Suppressor macrophage treated with lipopolysaccharide for 4 hours (primary cell): ENCODE data around the gene HIVEP2.

ENCODE experiments used
- DNase-seq: peaks from one replicate; pipeline ENCODE4 v3.0.0-alpha.2; 2020

The HIVEP2 gene

DNA sequence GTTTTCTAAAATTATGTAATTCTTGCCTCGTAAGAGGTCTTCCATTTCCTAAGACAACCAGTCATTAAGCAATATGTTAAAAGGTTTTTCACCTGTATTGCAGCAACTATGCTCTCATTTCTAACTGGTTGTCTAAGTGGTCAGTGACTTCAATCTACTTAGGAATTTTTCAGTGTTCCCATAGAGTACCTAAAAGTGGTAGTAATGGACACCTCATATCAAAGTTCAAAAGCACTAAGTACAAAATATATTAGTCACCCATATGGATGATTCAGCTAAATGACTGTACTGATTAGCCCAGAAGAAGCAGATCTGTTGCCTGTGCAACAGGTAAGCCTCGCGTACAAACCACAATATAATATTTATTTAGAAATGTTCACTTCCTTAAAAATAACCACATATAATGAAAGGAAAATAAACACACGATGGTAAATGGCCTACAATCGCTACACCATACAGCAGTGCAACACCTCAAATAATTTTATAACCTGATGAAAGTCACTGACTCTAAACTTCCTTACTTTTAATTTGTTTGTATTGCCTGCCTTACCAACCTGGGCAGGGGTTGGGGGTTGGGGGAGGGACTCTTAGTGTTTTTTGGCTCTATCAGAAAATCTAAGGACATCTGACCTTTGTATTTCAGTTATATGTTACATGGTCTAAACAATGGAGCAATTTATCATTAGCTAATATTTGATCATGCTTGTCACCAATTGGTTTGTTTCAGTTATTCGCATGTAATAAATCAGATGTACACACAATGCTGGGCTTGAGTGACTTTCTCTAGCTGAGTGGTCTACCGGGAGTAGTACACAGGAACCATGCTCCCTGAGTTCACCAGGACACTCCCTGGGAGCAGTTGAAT lies 105.9 kb downstream of the HIVEP2 start:
- no peak for DNase-seq

DNA sequence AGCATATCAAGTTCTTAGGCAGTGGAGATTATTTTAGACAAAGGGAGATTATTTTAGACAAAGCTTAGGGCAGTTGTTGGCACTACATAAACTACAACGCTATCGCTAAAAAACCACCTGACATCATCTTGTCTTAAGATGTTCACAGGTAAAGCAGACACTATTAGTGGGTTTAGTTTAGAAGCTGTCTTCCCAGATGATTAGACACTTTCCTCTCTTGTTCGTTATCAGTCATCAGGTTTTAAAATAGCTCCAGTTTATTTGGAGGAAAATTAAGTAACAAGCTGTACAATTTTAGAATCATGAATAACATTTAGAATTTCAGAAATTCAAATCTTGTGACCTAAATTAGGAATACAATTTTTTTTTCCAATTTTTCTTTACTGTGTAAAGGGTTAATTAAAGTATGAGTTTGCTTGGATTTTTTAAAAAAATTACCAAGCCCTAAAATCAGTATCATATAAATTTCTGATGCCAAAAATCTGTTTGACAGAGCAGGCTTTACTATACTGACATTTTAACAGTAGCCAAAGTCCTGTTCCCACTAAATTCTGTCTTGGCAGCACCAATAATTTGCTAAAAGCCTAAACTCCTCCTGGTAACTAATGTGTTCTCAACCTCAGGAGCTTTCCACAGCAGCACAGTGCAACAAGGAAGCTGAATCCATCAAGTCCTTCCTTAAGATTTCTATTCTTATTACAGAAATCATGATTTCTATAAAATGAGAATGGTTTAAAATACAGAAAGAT lies 109.0 kb downstream of the HIVEP2 start:
- DNase-seq = no peak

DNA sequence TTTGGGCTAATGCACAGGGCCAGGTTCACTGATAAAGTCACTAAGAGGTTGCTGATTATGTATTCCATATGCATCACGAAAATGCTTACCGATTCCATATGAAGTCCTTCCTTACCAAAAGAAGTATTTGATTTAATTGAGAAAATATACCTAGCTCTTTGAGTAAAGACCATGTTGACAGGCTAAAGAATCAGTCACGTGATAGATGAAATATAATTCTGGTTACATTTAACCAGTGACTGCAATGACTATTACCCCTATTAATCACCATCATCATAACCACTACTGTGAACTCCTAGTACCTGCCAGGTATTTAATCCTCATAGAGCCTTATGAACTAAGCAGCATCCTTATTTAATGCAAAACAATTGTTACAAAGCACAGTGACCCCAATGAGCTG lies 110.1 kb downstream of the HIVEP2 start:
- no peak for DNase-seq

DNA sequence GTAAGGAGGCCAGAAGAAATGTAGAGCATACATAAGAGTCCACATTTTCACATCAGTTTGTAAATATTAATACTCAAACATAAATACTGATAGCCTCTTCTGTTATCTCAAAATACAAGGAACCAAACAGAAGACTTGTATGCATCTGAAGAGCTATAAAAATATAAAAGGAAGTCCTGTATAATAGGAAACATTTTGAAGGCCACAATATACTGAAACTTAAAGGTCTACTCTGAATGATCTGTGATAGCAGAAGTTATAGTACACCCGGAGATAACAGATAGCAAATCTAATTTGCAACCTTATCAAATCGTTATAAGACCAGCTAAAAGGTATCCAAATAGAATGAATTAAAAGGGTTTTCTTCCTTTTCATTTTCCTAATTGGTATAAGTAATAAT lies 111.2 kb downstream of the HIVEP2 start:
- DNase-seq = no peak

DNA sequence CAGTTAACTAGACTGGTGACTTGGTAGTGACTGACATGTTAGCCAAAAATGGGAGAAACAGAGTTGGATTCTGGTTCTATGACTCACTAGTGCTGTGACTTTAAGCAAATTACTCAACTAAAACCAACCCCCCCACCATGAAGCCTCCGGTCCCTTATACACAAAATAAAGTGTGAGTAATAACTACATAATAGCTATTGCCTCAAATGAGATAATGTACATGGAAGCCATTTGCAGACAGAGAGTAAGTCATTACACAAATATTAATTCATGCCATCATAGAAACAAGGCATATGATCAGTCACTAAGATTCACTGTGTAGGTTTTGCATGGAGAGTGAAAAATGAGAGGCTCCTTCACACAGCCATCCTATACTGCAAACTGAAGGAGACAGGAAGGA lies 111.9 kb downstream of the HIVEP2 start:
- DNase-seq = peak; percentile 92

DNA sequence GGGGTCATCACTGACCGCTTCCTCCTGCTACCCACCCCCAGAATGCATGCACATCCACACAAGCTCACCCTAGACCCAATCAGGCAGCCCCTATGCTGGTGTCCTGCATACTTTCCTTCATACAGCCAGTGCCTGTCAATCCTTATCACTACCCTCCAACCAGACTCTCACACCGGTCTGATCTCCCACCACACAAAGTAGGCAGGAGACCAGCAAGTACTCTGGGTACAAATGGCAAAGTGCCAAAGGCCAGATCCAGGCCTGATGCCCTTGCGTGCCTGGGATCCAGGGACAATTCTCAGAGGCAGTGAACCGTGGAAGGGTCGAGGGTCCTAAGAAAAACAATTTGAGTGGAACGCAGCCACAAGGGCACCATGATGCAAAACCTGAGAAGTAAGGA lies 114.2 kb downstream of the HIVEP2 start:
- no peak for DNase-seq

DNA sequence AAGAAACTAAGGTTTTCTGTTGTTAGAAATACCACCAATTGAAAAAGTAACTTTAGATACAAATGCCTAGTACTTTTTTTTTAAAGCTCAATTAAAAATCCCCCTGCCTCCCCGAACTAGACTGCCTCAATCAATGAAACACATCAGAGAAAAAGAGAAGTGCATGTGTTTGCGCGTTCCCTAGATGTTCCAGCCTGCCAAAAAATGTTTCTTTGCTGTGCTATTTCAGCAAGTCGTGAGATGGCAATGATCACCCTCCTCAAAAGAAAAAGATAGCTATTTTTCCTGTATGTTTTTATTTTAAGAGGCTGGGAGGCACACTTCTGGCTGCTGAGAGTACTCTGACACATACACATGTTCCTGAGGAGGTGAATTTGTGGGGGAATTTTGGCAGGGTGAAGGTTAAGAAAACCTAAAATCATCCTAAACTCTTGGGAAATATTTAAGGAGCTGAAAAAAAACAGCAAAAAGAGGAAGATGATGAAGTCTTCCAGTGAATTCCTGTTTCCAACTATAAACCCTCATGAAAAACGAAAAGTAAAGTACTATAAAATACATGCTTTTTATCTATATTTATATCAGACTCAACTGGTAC lies 114.8 kb downstream of the HIVEP2 start:
- peak; percentile 52 for DNase-seq

DNA sequence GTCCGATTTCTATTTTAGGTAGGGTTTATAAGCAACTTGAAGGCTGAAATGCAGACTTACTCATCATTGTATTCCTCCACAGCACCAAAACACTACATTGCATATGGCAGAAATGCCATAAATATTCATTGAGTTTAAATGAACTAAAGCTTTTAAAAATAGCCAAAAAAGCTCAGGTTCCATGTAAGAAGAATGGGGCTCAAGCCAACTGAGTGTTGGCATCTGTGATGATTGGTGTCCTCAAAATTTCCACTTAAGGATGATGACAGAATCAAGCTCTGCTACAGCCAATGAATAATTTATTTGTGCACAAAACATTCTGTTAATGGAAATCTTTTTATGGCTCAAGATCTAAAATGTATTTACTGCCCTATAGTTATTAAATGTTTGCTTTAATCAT lies 115.4 kb downstream of the HIVEP2 start:
- DNase-seq = no peak

DNA sequence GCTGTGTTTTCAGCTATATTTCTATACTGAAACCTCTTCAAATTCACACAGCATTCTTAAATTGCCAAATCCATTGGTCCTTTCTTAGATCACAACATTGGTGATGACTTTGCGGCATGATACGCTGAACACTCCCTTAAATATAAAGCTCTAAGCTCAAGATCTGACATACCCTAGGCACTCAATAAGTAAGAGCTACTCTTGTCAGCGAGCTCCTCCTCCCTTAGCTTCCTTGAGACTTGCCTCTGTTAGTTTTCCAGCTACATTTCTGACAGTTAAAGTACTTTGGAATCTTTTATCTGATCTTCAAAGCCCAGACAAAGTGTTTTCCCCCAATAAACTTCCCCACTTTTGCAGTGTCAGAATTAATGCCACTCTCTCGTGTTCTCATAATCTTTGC lies 117.0 kb downstream of the HIVEP2 start:
- DNase-seq = no peak

DNA sequence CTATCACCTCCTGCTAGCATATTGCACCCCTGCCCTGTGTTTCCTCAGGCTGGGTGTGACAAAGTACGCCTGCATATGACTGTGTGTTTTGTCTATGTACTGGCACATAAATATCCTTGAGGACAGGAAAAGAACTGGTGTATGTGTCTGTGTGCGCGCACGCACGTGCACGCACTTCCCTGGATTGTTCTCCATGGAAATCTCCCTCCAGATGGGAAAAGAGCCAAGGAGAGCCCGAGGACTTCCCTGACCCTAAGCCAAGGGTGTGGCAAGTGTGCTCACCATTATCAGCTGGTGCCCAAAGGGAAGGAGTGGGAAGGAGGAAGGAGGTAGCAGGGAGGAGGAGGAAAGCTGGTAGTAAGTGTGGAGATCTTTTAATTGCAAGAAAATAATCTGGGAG lies 117.6 kb downstream of the HIVEP2 start:
- DNase-seq = no peak

DNA sequence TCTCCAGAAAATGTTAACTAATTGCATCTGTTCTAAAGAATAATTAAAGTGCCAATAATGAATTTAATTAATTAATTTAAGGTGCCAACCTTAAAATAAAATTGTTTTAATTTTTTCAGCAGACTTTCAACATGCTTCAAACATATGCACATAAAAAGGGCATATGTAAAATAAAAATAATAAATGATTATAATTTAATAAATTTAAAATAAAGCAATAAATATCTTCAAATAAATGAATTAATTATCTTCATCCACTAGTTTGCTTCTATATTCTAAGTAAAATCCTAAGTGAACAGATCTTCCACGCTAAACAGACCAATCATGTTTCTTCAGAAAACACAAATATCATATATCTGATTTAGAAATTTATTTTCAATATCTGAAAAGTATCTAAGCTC lies 119.2 kb downstream of the HIVEP2 start:
- no peak for DNase-seq

DNA sequence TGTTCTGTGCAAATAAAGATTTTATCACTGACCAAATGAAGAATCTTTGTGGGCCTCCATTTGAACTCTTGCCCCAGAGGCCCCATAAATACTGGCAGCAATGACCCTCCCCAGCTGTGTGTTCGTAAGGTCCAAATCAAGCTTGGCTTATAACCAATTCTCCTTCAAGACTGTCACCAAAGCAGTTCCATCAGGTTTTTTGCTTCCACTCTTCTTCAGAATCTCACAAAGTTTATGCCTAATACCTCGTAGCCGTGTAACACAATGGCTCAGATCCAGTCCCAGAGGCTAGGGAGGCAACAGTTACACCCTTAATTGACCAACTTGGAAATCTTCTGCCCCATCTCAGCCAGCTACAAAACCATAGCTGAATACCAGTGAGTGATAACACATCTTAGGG lies 120.5 kb downstream of the HIVEP2 start:
- DNase-seq = no peak

DNA sequence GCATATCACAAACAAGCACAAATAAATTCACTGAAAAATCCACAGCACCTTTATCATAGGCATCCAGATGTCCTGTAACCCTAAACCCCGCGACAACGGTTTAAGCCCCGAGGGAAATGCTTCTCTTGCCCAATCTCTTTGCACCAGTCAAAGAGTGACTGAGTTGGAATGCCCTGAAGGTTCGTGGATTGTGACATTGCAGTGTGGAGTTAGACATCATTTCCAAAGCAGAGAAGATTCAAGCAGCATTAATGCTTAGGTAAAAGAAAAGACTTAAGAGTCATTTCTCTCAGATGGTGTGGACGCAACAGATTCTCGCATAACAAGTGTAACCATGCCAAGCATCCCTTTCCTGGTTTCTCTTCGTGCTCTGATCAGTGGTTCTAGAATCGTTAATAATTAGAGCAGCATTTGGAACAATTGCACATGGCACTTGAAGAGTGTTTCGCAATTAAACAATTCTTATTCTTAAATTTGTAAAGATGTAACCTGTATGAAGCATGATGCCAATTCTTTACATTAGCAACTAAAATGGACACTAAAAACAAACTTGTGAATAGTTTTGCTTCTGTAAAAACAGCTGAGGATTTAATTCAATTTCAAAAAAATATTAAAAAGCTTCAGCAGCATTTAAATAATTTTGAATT lies 121.6 kb downstream of the HIVEP2 start:
- DNase-seq = no peak

DNA sequence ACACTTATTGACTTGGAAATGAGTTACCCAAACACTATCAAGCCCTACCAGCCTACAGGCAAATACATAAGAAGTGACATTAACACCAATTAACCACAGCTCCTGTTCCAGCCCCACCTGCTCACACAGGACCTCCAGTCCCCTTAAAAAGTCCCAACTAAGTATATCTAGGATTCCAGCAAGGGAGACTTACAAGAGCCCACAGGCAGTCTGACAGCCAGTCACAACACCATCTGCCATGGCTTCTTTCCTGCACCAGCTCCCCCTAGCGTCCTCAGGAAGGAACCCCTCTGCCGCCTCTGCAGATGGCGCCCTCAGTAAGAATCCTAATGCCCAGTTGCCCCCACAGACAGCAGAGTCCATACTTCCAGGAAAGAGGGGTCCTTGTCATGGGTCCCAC lies 122.1 kb downstream of the HIVEP2 start:
- no peak for DNase-seq

DNA sequence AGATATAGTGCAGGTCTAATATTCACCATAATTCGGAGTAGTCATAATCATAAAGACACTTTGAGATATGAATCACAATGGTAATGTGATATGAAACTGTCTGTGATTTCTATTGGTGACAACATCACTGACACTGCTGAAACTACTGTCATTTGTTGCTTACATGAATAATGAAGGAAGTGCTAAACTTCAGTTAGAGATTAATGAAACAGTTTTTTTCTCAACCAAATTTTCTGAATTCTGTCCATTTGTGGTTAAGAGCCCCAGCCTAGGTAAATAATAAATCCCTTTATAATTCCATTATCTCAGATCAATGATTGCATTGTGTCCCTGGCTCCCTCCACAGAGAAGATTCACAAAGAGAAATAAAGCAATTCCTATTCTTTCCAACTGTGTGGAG lies 122.6 kb downstream of the HIVEP2 start:
- peak; percentile 65 for DNase-seq

DNA sequence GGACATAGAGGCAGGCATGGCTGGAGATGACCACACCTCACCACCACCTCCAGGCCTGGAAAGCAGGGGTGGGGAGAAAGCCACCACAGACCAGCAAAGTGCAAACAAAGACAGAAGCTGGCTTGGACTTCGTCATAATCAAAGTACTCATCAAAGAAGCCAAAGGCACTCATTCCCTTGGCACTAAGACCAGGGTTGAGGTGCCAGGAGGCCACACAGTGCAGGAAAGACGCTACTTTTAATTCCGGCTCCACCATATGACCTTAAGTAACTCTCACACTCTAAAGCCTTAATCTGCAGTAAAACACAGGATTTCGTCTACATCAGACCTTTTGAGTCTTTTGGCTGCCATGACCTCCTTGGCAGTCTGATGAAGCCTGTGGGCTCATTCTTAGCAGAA lies 123.1 kb downstream of the HIVEP2 start:
- DNase-seq = no peak

DNA sequence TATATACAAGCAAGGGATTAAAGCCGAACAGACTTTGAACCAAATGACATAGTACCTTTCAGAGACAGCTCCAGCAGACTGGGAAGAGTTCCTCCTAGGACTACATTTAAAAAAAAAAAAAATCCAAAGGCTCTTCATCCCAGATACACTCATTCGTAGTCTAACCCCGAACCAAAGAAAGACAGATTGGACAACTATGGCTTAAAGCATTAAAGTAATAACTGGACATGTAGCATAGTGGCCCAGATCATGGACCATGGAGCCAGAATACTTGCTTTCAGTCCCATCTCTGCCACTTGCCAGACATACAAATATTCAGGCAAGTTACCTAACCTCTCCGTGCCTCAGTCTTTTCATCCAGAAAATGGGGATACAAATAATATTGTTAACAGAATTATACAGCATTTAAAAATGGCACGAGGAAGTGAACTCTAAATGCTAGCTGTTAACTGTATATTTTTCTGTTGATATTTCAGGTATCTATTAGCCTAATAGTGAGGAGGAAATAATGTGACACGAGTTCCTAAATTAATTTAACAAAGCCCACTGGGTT lies 123.7 kb downstream of the HIVEP2 start:
- no peak for DNase-seq

DNA sequence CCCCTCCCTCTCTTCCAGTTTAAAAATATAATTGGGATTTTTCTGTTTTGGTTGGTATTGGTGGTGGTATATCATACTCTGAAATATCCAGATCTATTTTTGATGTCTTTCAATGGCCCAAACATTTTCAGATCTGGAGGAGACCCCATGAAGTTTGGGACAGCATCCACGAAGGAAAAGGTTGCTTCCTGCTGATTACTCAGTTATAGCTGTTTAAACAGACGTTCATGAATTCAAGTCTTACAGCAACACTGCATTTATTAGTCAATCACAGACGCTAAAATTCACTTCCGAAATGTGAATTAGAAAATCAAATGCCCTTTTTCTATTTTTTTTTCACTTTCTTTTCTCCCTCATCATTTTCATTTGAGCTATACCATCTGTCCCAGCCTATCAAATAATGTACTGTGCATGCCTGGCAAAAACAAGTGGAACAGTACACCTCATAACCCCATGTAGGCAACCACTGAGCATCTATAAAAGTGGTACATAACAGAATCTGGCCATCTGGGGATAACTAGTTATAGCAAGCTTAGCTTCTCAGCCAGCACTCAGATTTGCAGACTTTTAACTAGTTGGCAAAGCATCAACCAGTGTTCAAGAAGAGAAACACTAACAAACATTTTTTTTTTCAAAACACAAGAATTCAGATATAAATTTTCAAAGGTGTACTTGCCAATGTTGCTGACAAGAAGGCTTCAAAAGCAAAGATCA lies 124.5 kb downstream of the HIVEP2 start:
- DNase-seq = no peak

DNA sequence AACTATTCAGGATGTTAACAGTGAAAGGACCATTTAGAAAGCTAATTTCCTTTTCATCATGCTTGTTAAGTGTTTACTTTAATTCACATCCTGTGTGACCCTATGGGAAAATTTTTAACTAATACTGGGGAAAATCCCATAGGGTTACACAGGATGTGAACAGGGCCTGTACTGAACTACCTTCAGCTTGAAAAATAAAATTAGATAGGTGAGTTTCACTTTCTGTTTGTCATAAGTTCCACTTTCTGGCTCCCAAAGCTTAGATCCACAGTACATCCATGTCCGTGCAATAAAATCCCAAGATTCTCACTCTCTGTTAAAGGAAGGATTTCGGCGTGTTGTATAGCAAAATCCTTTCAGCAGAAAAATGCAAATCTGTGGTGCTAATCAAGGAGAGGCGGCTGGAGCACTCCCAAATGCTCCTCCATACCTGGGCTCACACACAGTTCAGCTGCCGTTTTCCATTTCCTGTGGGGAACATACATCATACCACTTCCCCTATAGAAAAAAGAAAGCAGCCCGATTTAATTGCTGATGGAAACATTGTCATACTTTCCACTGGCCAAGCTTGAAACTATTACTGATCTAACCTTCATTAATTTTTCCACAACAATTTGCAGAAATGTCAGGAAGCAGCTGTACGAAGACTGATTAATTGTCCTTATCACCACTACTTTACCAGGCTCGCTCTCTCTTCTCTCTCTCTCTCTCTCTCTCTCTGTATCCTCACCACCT lies 125.2 kb downstream of the HIVEP2 start:
- peak; percentile 65 for DNase-seq

DNA sequence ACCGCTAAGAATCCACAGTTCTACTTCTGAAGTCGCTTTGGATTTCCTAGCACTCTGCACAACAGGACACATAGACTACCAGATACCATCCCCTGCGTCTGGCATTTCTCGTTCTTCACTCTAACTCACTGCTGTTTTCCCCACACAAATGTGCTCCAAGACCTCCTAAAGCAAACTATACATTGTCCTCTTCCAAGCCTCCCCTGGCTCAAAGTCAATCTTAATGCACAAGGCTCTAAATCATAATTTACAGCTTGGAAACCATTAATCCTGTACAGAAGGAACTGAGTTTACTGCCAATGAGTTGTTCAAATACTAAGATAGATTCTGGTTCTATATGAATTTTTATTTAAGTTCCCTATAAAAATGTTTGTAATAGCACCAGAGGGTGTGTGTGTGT lies 128.5 kb downstream of the HIVEP2 start:
- no peak for DNase-seq

DNA sequence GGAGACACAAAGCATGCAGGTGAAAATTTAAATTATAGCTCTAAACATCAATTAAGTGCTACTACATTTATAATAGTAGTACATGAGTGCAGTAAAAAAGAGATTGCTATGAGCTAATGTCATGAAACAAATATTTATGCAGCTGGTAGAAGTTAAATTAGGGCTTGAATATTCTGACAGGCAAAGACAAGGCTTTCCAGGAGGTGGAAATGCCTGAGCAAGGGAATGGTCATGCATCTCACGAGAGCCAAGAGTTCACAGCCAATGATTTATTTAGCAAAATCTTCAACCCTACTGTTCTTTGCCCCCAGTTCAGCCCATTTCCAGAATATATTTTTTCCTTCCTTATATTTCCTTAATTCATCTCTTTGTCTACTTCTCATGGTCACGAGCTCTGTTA lies 128.9 kb downstream of the HIVEP2 start:
- no peak for DNase-seq

DNA sequence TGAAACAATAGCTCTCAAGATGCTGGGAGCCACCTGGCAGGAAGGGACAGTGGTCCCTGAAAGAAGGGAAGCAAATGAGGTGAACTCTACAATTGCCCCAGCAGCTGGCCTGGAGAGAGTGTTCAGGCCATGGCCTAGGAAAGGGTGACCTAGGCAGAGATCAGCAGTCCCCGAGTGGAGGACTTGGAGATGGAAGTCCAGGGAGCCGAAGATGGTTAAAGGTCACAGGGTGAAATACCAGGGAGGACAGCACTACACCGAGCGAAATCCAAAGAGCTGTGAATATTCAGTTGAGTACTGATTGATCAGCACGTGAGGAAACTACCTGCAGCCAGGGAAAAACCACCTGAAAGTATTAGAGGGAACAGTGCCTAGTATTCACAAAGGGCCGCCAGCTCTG lies 133.1 kb downstream of the HIVEP2 start:
- no peak for DNase-seq
